GM12864 (cell line): ENCODE data around the gene TP53I11.
A peak's percentile ranks its signal among the peaks of the same experiment; 100 is the strongest.

ENCODE experiments used
- DNase-seq: peaks from one replicate; pipeline ENCODE4 v3.0.0-alpha.2; 2011; ENCODE audit warnings: low read depth
- H3K4me3 ChIP-seq: 2 replicates; pipeline ENCODE4 v1.5.1; 2011; ENCODE audit warnings: mild to moderate bottlenecking, low read depth, low read length, control low read depth
- CTCF ChIP-seq: IDR thresholded peaks from 2 replicates; pipeline ENCODE4 v1.5.1; 2011; ENCODE audit warnings: low read depth, mild to moderate bottlenecking, moderate library complexity, low read length, control low read depth, inconsistent platforms; ENCODE audit errors: missing control alignments

Gene TP53I11

GRCh38 chr11:44931466-44931865 is 19.2 kb downstream of the TP53I11 start:
- no peak for TF ChIP-seq CTCF
- no peak for DNase-seq
- no peak overlapping the region for H3K4me3 ChIP-seq

- H3K4me3 ChIP-seq: no peak overlapping the region
- DNase-seq: no peak
- no peak for TF ChIP-seq CTCF
Observed at GRCh38 chr11:44930588-44931302, 19.9 kb downstream of the TP53I11 start.

GRCh38 chr11:44928816-44929215 is 21.9 kb downstream of the TP53I11 start:
- H3K4me3 ChIP-seq: no peak overlapping the region
- TF ChIP-seq CTCF: no peak
- DNase-seq: no peak

- TF ChIP-seq CTCF: no peak
- DNase-seq: no peak
- no peak overlapping the region for H3K4me3 ChIP-seq
Observed at GRCh38 chr11:44928144-44928543, 22.5 kb downstream of the TP53I11 start.

GRCh38 chr11:44927174-44927661 is 23.5 kb downstream of the TP53I11 start:
- no peak overlapping the region for H3K4me3 ChIP-seq
- TF ChIP-seq CTCF: peak; percentile 87
- DNase-seq: no peak

- no peak for TF ChIP-seq CTCF
Observed at GRCh38 chr11:44926036-44926435, 24.6 kb downstream of the TP53I11 start.

GRCh38 chr11:44923806-44924205 is 26.9 kb downstream of the TP53I11 start:
- no peak for DNase-seq
- no peak for TF ChIP-seq CTCF

More at GRCh38 chr11:44926036-44926435, 24.6 kb downstream of the TP53I11 start:
- no peak for DNase-seq
- H3K4me3 ChIP-seq: no peak overlapping the region

More at GRCh38 chr11:44923806-44924205, 26.9 kb downstream of the TP53I11 start:
- no peak overlapping the region for H3K4me3 ChIP-seq
